MM.1S (cell line): ENCODE data around the gene PDLIM5.

Experiments
- DNase-seq: peaks from one replicate; pipeline ENCODE4 v3.0.0-alpha.2; 2015
- H2AFZ ChIP-seq: fragments of 300-600 bp; sonication (generic); 2 replicates; pipeline ENCODE4 v1.6.0; 2016; ENCODE audit warnings: antibody characterized with exemption, low read length
- H3F3A ChIP-seq: fragments of 300-600 bp; sonication (generic); 2 replicates; pipeline ENCODE4 v1.6.1; 2016; ENCODE audit warnings: mild to moderate bottlenecking, antibody characterized with exemption, low read length, moderate library complexity, mixed read lengths; ENCODE audit not compliant: insufficient read depth
- H3K27ac ChIP-seq: fragments of 300-600 bp; sonication (generic); 2 replicates; pipeline ENCODE4 v1.5.1; 2016; ENCODE audit warnings: mild to moderate bottlenecking, low read length
- H3K27me3 ChIP-seq: fragments of 300-600 bp; sonication (generic); replicated peaks from 2 replicates; pipeline ENCODE4 v1.6.0; 2016; ENCODE audit warnings: low read length; ENCODE audit not compliant: insufficient read depth
- H3K36me3 ChIP-seq: fragments of 300-600 bp; sonication (generic); replicated peaks from 2 replicates; pipeline ENCODE4 v1.6.1; 2016; ENCODE audit warnings: mild to moderate bottlenecking, low read length, mixed read lengths; ENCODE audit not compliant: insufficient read depth
- H3K4me1 ChIP-seq: fragments of 300-600 bp; sonication (generic); 2 replicates; pipeline ENCODE4 v1.6.1; 2016; ENCODE audit warnings: low read length, mixed read lengths
- H3K4me2 ChIP-seq: fragments of 300-600 bp; sonication (generic); 2 replicates; pipeline ENCODE4 v1.6.0; 2016; ENCODE audit warnings: low read depth, low read length
- H3K4me3 ChIP-seq: fragments of 300-600 bp; sonication (generic); 2 replicates; pipeline ENCODE4 v1.5.1; 2016; ENCODE audit warnings: low read length, mixed read lengths
- H3K79me2 ChIP-seq: fragments of 300-600 bp; sonication (generic); 2 replicates; pipeline ENCODE4 v1.6.1; 2016; ENCODE audit warnings: mixed run types, low read length, mixed read lengths
- H3K9ac ChIP-seq: fragments of 300-600 bp; sonication (generic); 2 replicates; pipeline ENCODE4 v1.6.1; 2016; ENCODE audit warnings: low read length, mixed read lengths
- H3K9me2 ChIP-seq: fragments of 300-600 bp; sonication (generic); replicated peaks from 2 replicates; pipeline ENCODE4 v1.6.1; 2016; ENCODE audit warnings: mild to moderate bottlenecking, low read length, mixed read lengths; ENCODE audit not compliant: insufficient read depth
- H3K9me3 ChIP-seq: fragments of 300-600 bp; sonication (generic); replicated peaks from 2 replicates; pipeline ENCODE4 v1.6.1; 2016; ENCODE audit warnings: mild to moderate bottlenecking, low read length, mixed read lengths; ENCODE audit not compliant: insufficient read depth
- H4K20me1 ChIP-seq: fragments of 300-600 bp; sonication (generic); 2 replicates; pipeline ENCODE4 v1.6.1; 2016; ENCODE audit warnings: mild to moderate bottlenecking, low read length, moderate library complexity, mixed read lengths; ENCODE audit not compliant: insufficient read depth
- EZH2 ChIP-seq: fragments of 300-600 bp; sonication (generic); optimal IDR thresholded peaks from 2 replicates; pipeline ENCODE3; 2017; ENCODE audit warnings: low read depth, mild to moderate bottlenecking, antibody characterized with exemption, low read length, mixed read lengths
- EZH2phosphoT487 ChIP-seq: fragments of 300-600 bp; sonication (generic); IDR thresholded peaks from 2 replicates; pipeline ENCODE4 v1.6.1; 2018; ENCODE audit warnings: antibody characterized with exemption, low read length
- TF ChIP-seq, protein P1 (sequence below): fragments of 300-600 bp; sonication (generic); IDR thresholded peaks from 2 replicates; pipeline ENCODE4 v1.5.1; 2016; ENCODE audit warnings: antibody characterized with exemption, low read length, mixed read lengths

PDLIM5 gene

GRCh38 chr4:94548571-94548970, 96.8 kb downstream of the PDLIM5 start:
- no peak overlapping the region for H3K4me3 ChIP-seq
- H3K4me2 ChIP-seq = no peak overlapping the region
- H3K9me2 ChIP-seq = no peaks in the 10 kb centered on the region
- H4K20me1 ChIP-seq = no peaks in the 10 kb centered on the region
- H3F3A ChIP-seq = no peaks in the 10 kb centered on the region
- H3K27me3 ChIP-seq = no peaks in the 10 kb centered on the region
- no peaks in the 10 kb centered on the region for H3K79me2 ChIP-seq
- no peaks in the 10 kb centered on the region for H3K36me3 ChIP-seq
- TF ChIP-seq EZH2 = no peak
- TF ChIP-seq EZH2phosphoT487 = no peak
- TF ChIP-seq, protein P1, sequence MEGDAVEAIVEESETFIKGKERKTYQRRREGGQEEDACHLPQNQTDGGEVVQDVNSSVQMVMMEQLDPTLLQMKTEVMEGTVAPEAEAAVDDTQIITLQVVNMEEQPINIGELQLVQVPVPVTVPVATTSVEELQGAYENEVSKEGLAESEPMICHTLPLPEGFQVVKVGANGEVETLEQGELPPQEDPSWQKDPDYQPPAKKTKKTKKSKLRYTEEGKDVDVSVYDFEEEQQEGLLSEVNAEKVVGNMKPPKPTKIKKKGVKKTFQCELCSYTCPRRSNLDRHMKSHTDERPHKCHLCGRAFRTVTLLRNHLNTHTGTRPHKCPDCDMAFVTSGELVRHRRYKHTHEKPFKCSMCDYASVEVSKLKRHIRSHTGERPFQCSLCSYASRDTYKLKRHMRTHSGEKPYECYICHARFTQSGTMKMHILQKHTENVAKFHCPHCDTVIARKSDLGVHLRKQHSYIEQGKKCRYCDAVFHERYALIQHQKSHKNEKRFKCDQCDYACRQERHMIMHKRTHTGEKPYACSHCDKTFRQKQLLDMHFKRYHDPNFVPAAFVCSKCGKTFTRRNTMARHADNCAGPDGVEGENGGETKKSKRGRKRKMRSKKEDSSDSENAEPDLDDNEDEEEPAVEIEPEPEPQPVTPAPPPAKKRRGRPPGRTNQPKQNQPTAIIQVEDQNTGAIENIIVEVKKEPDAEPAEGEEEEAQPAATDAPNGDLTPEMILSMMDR = no peak
- H3K9ac ChIP-seq = no peak overlapping the region
- H3K4me1 ChIP-seq = no peaks in the 10 kb centered on the region
- no peaks in the 10 kb centered on the region for H3K9me3 ChIP-seq
- DNase-seq = no peak
- H3K27ac ChIP-seq = no peak overlapping the region
- no peak overlapping the region for H2AFZ ChIP-seq

DNA sequence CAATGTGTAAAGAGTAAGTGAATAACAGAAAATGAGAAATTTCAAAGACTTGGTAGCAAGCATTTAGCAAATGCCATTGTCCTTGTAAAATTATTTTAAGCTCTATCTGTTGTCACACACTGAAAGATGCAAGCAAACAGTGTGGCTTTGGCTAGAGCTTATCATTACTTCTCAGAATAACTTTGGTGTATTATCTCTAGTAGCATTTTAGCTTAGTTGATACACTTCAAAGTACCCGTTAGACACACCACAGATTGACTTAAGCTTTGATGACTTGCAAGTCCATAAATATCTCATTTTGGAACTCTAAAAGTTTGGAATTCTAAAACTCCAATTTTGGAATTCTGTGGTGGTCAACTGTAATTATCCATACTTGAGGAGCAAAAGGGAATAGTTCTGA, 98.6 kb downstream of the PDLIM5 start:
- no peaks in the 10 kb centered on the region for H4K20me1 ChIP-seq
- H3F3A ChIP-seq = no peaks in the 10 kb centered on the region
- no peak for DNase-seq
- H3K36me3 ChIP-seq = no peaks in the 10 kb centered on the region
- TF ChIP-seq EZH2phosphoT487 = no peak
- TF ChIP-seq, protein P1 = no peak
- no peak for TF ChIP-seq EZH2
- no peak overlapping the region for H3K9ac ChIP-seq
- no peaks in the 10 kb centered on the region for H3K4me1 ChIP-seq
- H3K79me2 ChIP-seq = no peaks in the 10 kb centered on the region
- H3K27ac ChIP-seq = no peak overlapping the region
- no peaks in the 10 kb centered on the region for H3K27me3 ChIP-seq
- H3K9me3 ChIP-seq = no peaks in the 10 kb centered on the region
- H3K4me2 ChIP-seq = no peak overlapping the region
- no peak overlapping the region for H2AFZ ChIP-seq
- H3K4me3 ChIP-seq = no peak overlapping the region
- H3K9me2 ChIP-seq = no peaks in the 10 kb centered on the region

GRCh38 chr4:94550851-94551250, 99.1 kb downstream of the PDLIM5 start:
- Histone ChIP-seq H3K4me1 (no peaks in the 10 kb centered on the region), H3F3A (no peaks in the 10 kb centered on the region), H4K20me1 (no peaks in the 10 kb centered on the region), H3K4me3 (no peak overlapping the region), H3K9ac (no peak overlapping the region), H2AFZ (no peak overlapping the region), H3K27me3 (no peaks in the 10 kb centered on the region), H3K79me2 (no peaks in the 10 kb centered on the region), H3K9me2 (no peaks in the 10 kb centered on the region), H3K4me2 (no peak overlapping the region), H3K27ac (no peak overlapping the region), H3K9me3 (no peaks in the 10 kb centered on the region), H3K36me3 (no peaks in the 10 kb centered on the region)
- TF ChIP-seq EZH2phosphoT487 (no peak), EZH2 (no peak)
- TF ChIP-seq, protein P1 = no peak
- no peak for DNase-seq
